Stimulated activated CD4-positive, alpha-beta T cell treated with anti-CD3 and anti-CD28 coated beads, Interleukin-12 subunit alpha, Interleukin-12 subunit beta, amount 100 ng/mL, for 48 hours (primary cell): ENCODE results near the gene MEPCE.

Experiments
- DNase-seq, 3 donors: peaks; one replicate each; pipeline ENCODE4 v3.0.0-alpha.2; 2020; ENCODE audit warnings: low read depth in 2 of 3, low spot score in 1 of 3

Gene MEPCE

GRCh38 chr7:100402241-100402640 lies 27.4 kb upstream of the MEPCE start:
- DNase-seq: no peak

- DNase-seq: no peak
These were observed 22.9 kb upstream of the MEPCE start for GRCh38 chr7:100406767-100407166.

GRCh38 chr7:100407285-100408180 lies 22.1 kb upstream of the MEPCE start:
- DNase-seq: peak in 1 of 3 donors; percentile 56

GRCh38 chr7:100411101-100411500 lies 18.5 kb upstream of the MEPCE start:
- DNase-seq: no peak

GRCh38 chr7:100413346-100413745 lies 16.3 kb upstream of the MEPCE start:
- DNase-seq: no peak

GRCh38 chr7:100413889-100414288 lies 15.7 kb upstream of the MEPCE start:
- no peak for DNase-seq

GRCh38 chr7:100415448-100415847 lies 14.2 kb upstream of the MEPCE start:
- no peak for DNase-seq

GRCh38 chr7:100418930-100419659 lies 10.5 kb upstream of the MEPCE start:
- DNase-seq: no peak

GRCh38 chr7:100419660-100420226 lies 9.9 kb upstream of the MEPCE start:
- DNase-seq: no peak

GRCh38 chr7:100423315-100423714 lies 6.3 kb upstream of the MEPCE start:
- DNase-seq: no peak

- no peak for DNase-seq
These were observed 4.3 kb upstream of the MEPCE start for GRCh38 chr7:100425347-100425746.

- DNase-seq: no peak
These were observed 3.1 kb upstream of the MEPCE start for GRCh38 chr7:100426516-100426915.

GRCh38 chr7:100427762-100428198 lies 1.9 kb upstream of the MEPCE start:
- no peak for DNase-seq

GRCh38 chr7:100428199-100428966 lies 1.2 kb upstream of the MEPCE start, which contains the start of gene ZCWPW1:
ZCWPW1 (minus strand) TSS chr7:100428703; CDS start chr7:100420649, 8,054 bp downstream.
- peak; percentile 96 to 97 (median 96) for DNase-seq

- DNase-seq: peak; percentile 100
These were observed 529 bp upstream of the MEPCE start for GRCh38 chr7:100428967-100429636.

- peak in 1 of 3 donors; percentile 15 for DNase-seq
These were observed 1.1 kb downstream of the MEPCE start for GRCh38 chr7:100430493-100431285.

- no peak for DNase-seq
These were observed 1.7 kb downstream of the MEPCE start for GRCh38 chr7:100431286-100431735.

GRCh38 chr7:100432053-100432452 lies 2.4 kb downstream of the MEPCE start:
- DNase-seq: no peak

GRCh38 chr7:100432621-100433275 lies 3.1 kb downstream of the MEPCE start:
- DNase-seq: no peak
